ENCODE results near the gene CIROP. TPM values are rescaled to one million over a fixed set of nuclear protein-coding genes. Genes with fewer than 3 reads are reported as not detected.

Gene CIROP
- total RNA-seq, 1 donor from 2014 or later, result not detected

GRCh38 chr14:23056956-23057756, 47.6 kb downstream of the CIROP start, which contains the start of gene CDH24:
Gene CDH24, minus strand, starts transcription at chr14:23057520. Its CDS starts 1,787 bp downstream, at chr14:23055733.
- peak; percentile 71 for DNase-seq (ENCODE audit: low spot score)
- H3K36me3 Mint-ChIP-seq (ENCODE audit: low read depth, unreplicated experiment), result peaks cover 15% of the 10 kb centered on the region
- H3K4me3 Mint-ChIP-seq (ENCODE audit: unreplicated experiment), result peak within 1 kb of the TSS; percentile 91

GRCh38 chr14:23056145-23056955, 48.4 kb downstream of the CIROP start:
- DNase-seq (ENCODE audit: low spot score), result peak; percentile 85
- peak overlapping the region; percentile 55 for H3K27ac Mint-ChIP-seq (ENCODE audit: unreplicated experiment)
- peak overlapping the region; percentile 91 for H3K4me3 Mint-ChIP-seq (ENCODE audit: unreplicated experiment)

More at GRCh38 chr14:23056956-23057756, 47.6 kb downstream of the CIROP start, which contains the start of gene CDH24:
- H3K27ac Mint-ChIP-seq (ENCODE audit: unreplicated experiment), result peak within 1 kb of the TSS; percentile 55
- no peaks in the 10 kb centered on the region for H3K9me3 Mint-ChIP-seq (ENCODE audit: unreplicated experiment)
- no peak for TF ChIP-seq CTCF (IDR thresholded peaks at IDR 0.05; ENCODE audit: unreplicated experiment)
- peaks cover 15% of the 10 kb centered on the region for H3K4me1 Mint-ChIP-seq (ENCODE audit: unreplicated experiment)
- H3K27me3 Mint-ChIP-seq (ENCODE audit: unreplicated experiment), result peaks cover 6% of the 10 kb centered on the region

GRCh38 chr14:23055621-23056144, 49.1 kb downstream of the CIROP start:
- Mint-ChIP-seq H3K9me3 (ENCODE audit: unreplicated experiment) (no peaks in the 10 kb centered on the region), H3K36me3 (ENCODE audit: low read depth, unreplicated experiment) (peaks cover 8% of the 10 kb centered on the region), H3K27ac (ENCODE audit: unreplicated experiment) (no peak overlapping the region), H3K4me1 (ENCODE audit: unreplicated experiment) (peaks cover 15% of the 10 kb centered on the region), H3K27me3 (ENCODE audit: unreplicated experiment) (peaks cover 6% of the 10 kb centered on the region), H3K4me3 (ENCODE audit: unreplicated experiment) (peak overlapping the region; percentile 91)
- TF ChIP-seq CTCF (IDR thresholded peaks at IDR 0.05; ENCODE audit: unreplicated experiment), result no peak
- no peak for DNase-seq (ENCODE audit: low spot score)

More at GRCh38 chr14:23056145-23056955, 48.4 kb downstream of the CIROP start:
- H3K9me3 Mint-ChIP-seq (ENCODE audit: unreplicated experiment), result no peaks in the 10 kb centered on the region
- TF ChIP-seq CTCF (IDR thresholded peaks at IDR 0.05; ENCODE audit: unreplicated experiment), result peak; percentile 57
- H3K4me1 Mint-ChIP-seq (ENCODE audit: unreplicated experiment), result peaks cover 15% of the 10 kb centered on the region
- H3K36me3 Mint-ChIP-seq (ENCODE audit: low read depth, unreplicated experiment), result peaks cover 13% of the 10 kb centered on the region
- H3K27me3 Mint-ChIP-seq (ENCODE audit: unreplicated experiment), result peaks cover 6% of the 10 kb centered on the region

- peaks cover 14% of the 10 kb centered on the region for H3K4me1 Mint-ChIP-seq (ENCODE audit: unreplicated experiment)
- H3K36me3 Mint-ChIP-seq (ENCODE audit: low read depth, unreplicated experiment), result peaks cover 12% of the 10 kb centered on the region
- H3K27ac Mint-ChIP-seq (ENCODE audit: unreplicated experiment), result no peak overlapping the region
- no peak for DNase-seq (ENCODE audit: low spot score)
- no peak for TF ChIP-seq CTCF (IDR thresholded peaks at IDR 0.05; ENCODE audit: unreplicated experiment)
- peak overlapping the region; percentile 4 for H3K4me3 Mint-ChIP-seq (ENCODE audit: unreplicated experiment)
- no peaks in the 10 kb centered on the region for H3K9me3 Mint-ChIP-seq (ENCODE audit: unreplicated experiment)
- peaks cover 5% of the 10 kb centered on the region for H3K27me3 Mint-ChIP-seq (ENCODE audit: unreplicated experiment)
These were observed 49.6 kb downstream of the CIROP start for GRCh38 chr14:23055147-23055550.

All from endothelial cell (in vitro differentiated cells).